H1 (cell line): ENCODE measurements around the gene TMEM161B. TPM values are rescaled to one million over a fixed set of nuclear protein-coding genes. Genes with fewer than 3 reads are reported as not detected.

Experiments used
- CTCF ChIA-PET: fragments of 300-600 bp; sonication (Branson Sonifier 250); formaldehyde crosslinking; loops from one replicate; lab custom pipeline; 2021; ENCODE audit not compliant: partially characterized antibody; lab: Charles Lee
- POLR2A ChIA-PET: fragments of 300-600 bp; sonication (Branson Sonifier 250); formaldehyde crosslinking; loops from one replicate; lab custom pipeline; 2021; ENCODE audit warnings: inconsistent platforms; ENCODE audit not compliant: partially characterized antibody; lab: Charles Lee
- DNase-seq, 2 experiments: peaks; one replicate each; pipeline versions ENCODE4 v3.0.0 to v3.0.0-alpha.2; 2010 to 2022; ENCODE audit warnings: low spot score in 2 of 2, low read depth in 1 of 2, mixed read lengths in 1 of 2
- FAIRE-seq: peaks from 2 replicates; lab custom pipeline; 2011; peaks lifted over from hg19 to GRCh38; lab: Jason Lieb, UNC
- H2AFZ ChIP-seq: 2 replicates; pipeline ENCODE4 v1.8.1; 2012; ENCODE audit warnings: low read length, inconsistent platforms
- H2AK5ac ChIP-seq: 2 replicates; pipeline ENCODE4 v1.6.1; 2013; ENCODE audit warnings: low read depth, low read length
- H2BK120ac ChIP-seq: replicated peaks from 2 replicates; pipeline ENCODE3; 2013; ENCODE audit warnings: low read depth, low read length, inconsistent platforms
- H2BK12ac ChIP-seq: 2 replicates; pipeline ENCODE4 v1.6.1; 2013; ENCODE audit warnings: low read depth, low read length
- H2BK15ac ChIP-seq: 2 replicates; pipeline ENCODE4 v1.6.1; 2013; ENCODE audit warnings: low read length
- H2BK20ac ChIP-seq: 2 replicates; pipeline ENCODE4 v1.6.1; 2013; ENCODE audit warnings: low read length
- H2BK5ac ChIP-seq: 2 replicates; pipeline ENCODE4 v1.6.1; 2013; ENCODE audit warnings: low read depth, low read length
- H3K14ac ChIP-seq: 2 replicates; pipeline ENCODE4 v1.6.1; 2013; ENCODE audit warnings: inconsistent platforms; ENCODE audit not compliant: insufficient read length
- H3K18ac ChIP-seq: 2 replicates; pipeline ENCODE4 v1.6.1; 2013; ENCODE audit warnings: low read length; ENCODE audit errors: extremely low read depth
- H3K23ac ChIP-seq: 2 replicates; pipeline ENCODE4 v1.6.1; 2013; ENCODE audit warnings: inconsistent platforms; ENCODE audit not compliant: insufficient read length
- H3K23me2 ChIP-seq: 2 replicates; pipeline ENCODE4 v1.6.1; 2013; ENCODE audit warnings: low read depth, low read length
- H3K27ac ChIP-seq: 2 replicates; pipeline ENCODE4 v1.6.1; 2011; ENCODE audit warnings: low read depth, low read length, inconsistent platforms
- H3K27me3 ChIP-seq, 4 experiments: replicated peaks in 1 of 4; 1 replicate in 1 of 4; 2 replicates in 3 of 4; pipeline versions ENCODE4 v1.6.1 to v1.8.1; 2011 to 2013; ENCODE audit warnings: low read length in 3 of 4, mild to moderate bottlenecking in 3 of 4, inconsistent platforms in 2 of 4, mixed read lengths in 2 of 4, moderate library complexity in 1 of 4; ENCODE audit not compliant: control insufficient read depth in 3 of 4, insufficient read depth in 3 of 4; ENCODE audit errors: extremely low read depth in 1 of 4
- H3K36me3 ChIP-seq, 4 experiments: 2 replicates each; pipeline versions ENCODE4 v1.6.1 to v1.8.1; 2011 to 2013; ENCODE audit warnings: mild to moderate bottlenecking in 4 of 4, low read length in 3 of 4, moderate library complexity in 2 of 4, control low read depth in 1 of 4, inconsistent platforms in 1 of 4; ENCODE audit not compliant: insufficient read depth in 4 of 4, control insufficient read depth in 2 of 4
- H3K4ac ChIP-seq: replicated peaks from 2 replicates; pipeline ENCODE3; 2013; ENCODE audit warnings: low read length, low read depth, mixed read lengths, inconsistent platforms; ENCODE audit not compliant: insufficient read length
- H3K4me1 ChIP-seq, 4 experiments: replicated peaks in 1 of 4; 1 replicate in 1 of 4; 2 replicates in 3 of 4; pipeline versions ENCODE4 v1.6.1 to v1.8.1; 2011 to 2013; ENCODE audit warnings: low read length in 3 of 4, inconsistent platforms in 2 of 4, mixed read lengths in 1 of 4; ENCODE audit not compliant: insufficient read depth in 4 of 4, control insufficient read depth in 3 of 4
- H3K4me2 ChIP-seq, 2 experiments: 2 replicates each; pipeline versions ENCODE4 v1.6.1 to v1.8.1; 2011 to 2013; ENCODE audit warnings: low read depth in 2 of 2, low read length in 2 of 2, control low read depth in 1 of 2, inconsistent platforms in 1 of 2, mild to moderate bottlenecking in 1 of 2; ENCODE audit not compliant: insufficient read depth in 1 of 2
- H3K4me3 ChIP-seq, 4 experiments: fragments of 200-600, 300-600 bp in 1 of 4; sonication (generic), shearing (Covaris generic), sonication (Bioruptor Twin) in 1 of 4; 2 replicates each; pipeline versions ENCODE4 v1.5.1 to v1.8.1; 2011 to 2016; ENCODE audit warnings: low read length in 4 of 4, low read depth in 3 of 4, control low read depth in 2 of 4, inconsistent platforms in 2 of 4, mild to moderate bottlenecking in 2 of 4, mixed read lengths in 1 of 4, moderate library complexity in 1 of 4; ENCODE audit not compliant: insufficient read depth in 2 of 4; ENCODE audit errors: extremely low read depth in 1 of 4
- H3K56ac ChIP-seq: replicated peaks from 2 replicates; pipeline ENCODE3; 2013; ENCODE audit warnings: low read depth, mild to moderate bottlenecking, mixed read lengths, low read length, inconsistent platforms; ENCODE audit not compliant: insufficient read length
- H3K79me1 ChIP-seq: 2 replicates; pipeline ENCODE4 v1.6.1; 2013; ENCODE audit warnings: low read depth, low read length, control low read depth
- H3K79me2 ChIP-seq, 2 experiments: 2 replicates each; pipeline versions ENCODE4 v1.6.1 to v1.8.1; 2012 to 2013; ENCODE audit warnings: low read length in 2 of 2, mild to moderate bottlenecking in 2 of 2, inconsistent platforms in 1 of 2; ENCODE audit not compliant: insufficient read depth in 2 of 2, control insufficient read depth in 1 of 2
- H3K9ac ChIP-seq, 4 experiments: replicated peaks in 1 of 4; 1 replicate in 1 of 4; 2 replicates in 3 of 4; pipeline versions ENCODE4 v1.6.1 to v1.8.1; 2011 to 2013; ENCODE audit warnings: low read depth in 3 of 4, low read length in 3 of 4, control low read depth in 2 of 4, mild to moderate bottlenecking in 2 of 4, moderate library complexity in 2 of 4, inconsistent platforms in 1 of 4; ENCODE audit errors: extremely low read depth in 1 of 4
- H3K9me3 ChIP-seq, 2 experiments: 2 replicates each; pipeline versions ENCODE4 v1.6.1 to v1.8.1; 2012 to 2013; ENCODE audit warnings: mild to moderate bottlenecking in 2 of 2, moderate library complexity in 2 of 2, control low read depth in 1 of 2, inconsistent platforms in 1 of 2, low read depth in 1 of 2, low read length in 1 of 2, mixed read lengths in 1 of 2; ENCODE audit not compliant: insufficient read depth in 2 of 2
- H4K20me1 ChIP-seq, 2 experiments: replicated peaks in 1 of 2; 2 replicates each; pipeline versions ENCODE3 to v1.8.1; 2011 to 2013; ENCODE audit warnings: inconsistent platforms in 2 of 2, low read length in 2 of 2, mild to moderate bottlenecking in 1 of 2; ENCODE audit not compliant: insufficient read depth in 2 of 2, control insufficient read depth in 1 of 2
- H4K5ac ChIP-seq: 2 replicates; pipeline ENCODE4 v1.6.1; 2013; ENCODE audit warnings: low read length, low read depth, mixed read lengths, inconsistent platforms; ENCODE audit not compliant: insufficient read length
- H4K8ac ChIP-seq: 2 replicates; pipeline ENCODE4 v1.8.0; 2013; ENCODE audit warnings: mild to moderate bottlenecking, moderate library complexity, low read length, inconsistent platforms; ENCODE audit not compliant: insufficient read depth; ENCODE audit errors: extremely low read depth
- H4K91ac ChIP-seq: replicated peaks from 2 replicates; pipeline ENCODE3; 2013; ENCODE audit warnings: low read length, mixed read lengths, inconsistent platforms; ENCODE audit not compliant: insufficient read length
- CBX8 ChIP-seq: fragments of 300-800, 300-1000 bp; sonication (generic); IDR thresholded peaks from 2 replicates; pipeline ENCODE4 v1.7.1; 2016; ENCODE audit warnings: low read depth, low read length, borderline replicate concordance
- CHD1 ChIP-seq: IDR thresholded peaks from 2 replicates; pipeline ENCODE4 v1.6.1; 2012; ENCODE audit warnings: low read depth, low read length, improper control_type of control experiment
- CHD2 ChIP-seq: IDR thresholded peaks from 2 replicates; pipeline ENCODE4 v1.6.1; 2012; ENCODE audit warnings: low read length, improper control_type of control experiment
- CREB1 ChIP-seq: IDR thresholded peaks from 2 replicates; pipeline ENCODE4 v1.6.1; 2012; ENCODE audit warnings: inconsistent platforms
- CTBP2 ChIP-seq: IDR thresholded peaks from 2 replicates; pipeline ENCODE4 v1.7.0; 2011; ENCODE audit warnings: borderline replicate concordance, mild to moderate bottlenecking, moderate library complexity, mixed read lengths, low read length; ENCODE audit not compliant: insufficient read depth, insufficient read length
- HDAC6 ChIP-seq: IDR thresholded peaks from one replicate; pipeline ENCODE4 v1.7.1; 2012; ENCODE audit warnings: low read depth, mild to moderate bottlenecking, inconsistent platforms, low read length, moderate library complexity
- KDM4A ChIP-seq: IDR thresholded peaks from one replicate; pipeline ENCODE4 v1.7.1; 2012; ENCODE audit warnings: low read depth, mild to moderate bottlenecking, moderate library complexity, low read length, inconsistent platforms; ENCODE audit not compliant: severe bottlenecking
- NRF1 ChIP-seq: IDR thresholded peaks from 2 replicates; pipeline ENCODE4 v1.6.1; 2011; ENCODE audit warnings: mild to moderate bottlenecking, low read depth, low read length, improper control_type of control experiment
- RAD21 ChIP-seq, 2 experiments: IDR thresholded peaks in 1 of 2; conservative IDR thresholded peaks in 1 of 2; 2 replicates each; pipeline ENCODE4 v1.6.1; 2011; ENCODE audit warnings: low read depth in 2 of 2, low read length in 2 of 2, improper control_type of control experiment in 1 of 2, inconsistent platforms in 1 of 2, mild to moderate bottlenecking in 1 of 2, moderate library complexity in 1 of 2
- SIX5 ChIP-seq: IDR thresholded peaks from 2 replicates; pipeline ENCODE4 v1.6.1; 2011; ENCODE audit warnings: mild to moderate bottlenecking, low read depth, low read length
- SP4 ChIP-seq: IDR thresholded peaks from 2 replicates; pipeline ENCODE4 v1.6.1; 2012; ENCODE audit warnings: low read length, inconsistent platforms
- WGBS, 2 experiments: shearing (Covaris generic) in 1 of 2; methylation state at CpG; one replicate each; pipeline versions ENCODE4 v1.1.6 to v1.1.7; 2013 to 2015; ENCODE audit warnings: low lambda C conversion rate in 2 of 2, mixed read lengths in 2 of 2, inconsistent platforms in 1 of 2, low coverage in 1 of 2, missing lambda C conversion rate in 1 of 2; ENCODE audit not compliant: insufficient replicate concordance in 2 of 2, insufficient coverage in 1 of 2, insufficient read length in 1 of 2; ENCODE audit errors: extremely low coverage in 1 of 2, missing lambda C conversion rate in 1 of 2; 5-methylcytosine and 5-hydroxymethylcytosine counted together
- polyA plus RNA-seq, 7 experiments: library from polyadenylated mRNA; depleted of rRNA in 3 of 7; stranded (reverse) in 5 of 7; unstranded in 2 of 7; fragments of >200 nt in 5 of 7; fragments of 200-250 nt in 2 of 7; gene quantifications; 1 replicate in 5 of 7; 2 replicates in 1 of 7; 4 replicates in 1 of 7; pipeline versions ENCODE4 v1.2.1 to v1.2.3, GENCODE V29; 2011 to 2013; ENCODE audit warnings: missing spikeins in 2 of 7, mixed read lengths in 2 of 7
- total RNA-seq: library from RNA; stranded (reverse); fragmentation: NEBNext Ultra II Directional; extraction: Animal tissue kit (Norgen Biotek cat#: 25700); gene quantifications from 2 replicates; pipeline ENCODE4 v1.2.1, GENCODE V29; 2021
- TF ChIP-seq, protein P1 (sequence below): IDR thresholded peaks from 2 replicates; pipeline ENCODE4 v1.6.1; 2011; ENCODE audit warnings: low read depth, mild to moderate bottlenecking, low read length; ENCODE audit not compliant: insufficient read depth
- TF ChIP-seq, protein P2 (sequence below): IDR thresholded peaks from 2 replicates; pipeline ENCODE4 v1.6.1; 2011; ENCODE audit warnings: low read length, improper control_type of control experiment

The TMEM161B gene
- total and polyA plus RNA-seq, 2 of the 8 experiments (the other 6 are each of a cell fraction or from before 2014, with no cell fraction given) = 7.4 to 13.8 TPM

DNA sequence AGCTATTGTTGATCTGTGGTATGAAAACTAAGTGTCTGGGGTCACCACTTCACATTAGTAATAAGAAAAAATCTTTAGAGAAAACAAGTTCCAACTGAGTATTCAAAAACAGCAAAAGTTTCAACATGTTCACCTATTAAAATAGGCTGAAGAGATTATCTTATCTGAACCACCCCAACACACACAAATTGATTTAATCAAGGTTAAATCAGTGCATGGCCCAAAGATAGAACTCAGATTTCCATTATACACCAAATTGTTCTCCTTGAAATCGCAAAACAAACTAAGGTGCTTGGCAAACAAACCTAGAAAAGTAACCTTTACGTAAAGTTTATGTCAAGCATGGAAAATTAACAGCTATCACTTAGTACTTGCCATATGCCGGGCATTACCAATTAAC, 61.1 kb downstream of the TMEM161B start:
- CTCF ChIA-PET = no interaction called here
- DNase-seq = no peak
- H3K27me3 ChIP-seq = no peaks in the 10 kb centered on the region
- TF ChIP-seq NRF1 = no peak
- no peak for TF ChIP-seq RAD21 (IDR thresholded peaks at IDR 0.05 in 1 of 2, conservative IDR thresholded peaks at IDR 0.05 in 1 of 2; ENCODE audit: low read depth in 2 of 2, low read length in 2 of 2)
- TF ChIP-seq CREB1 = no peak
- no peak for TF ChIP-seq SP4
- no peak for TF ChIP-seq CBX8
- TF ChIP-seq, protein P1, sequence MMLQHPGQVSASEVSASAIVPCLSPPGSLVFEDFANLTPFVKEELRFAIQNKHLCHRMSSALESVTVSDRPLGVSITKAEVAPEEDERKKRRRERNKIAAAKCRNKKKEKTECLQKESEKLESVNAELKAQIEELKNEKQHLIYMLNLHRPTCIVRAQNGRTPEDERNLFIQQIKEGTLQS = no peak
- TF ChIP-seq CTBP2 = no peak
- TF ChIP-seq SIX5 = no peak
- TF ChIP-seq, protein P2, sequence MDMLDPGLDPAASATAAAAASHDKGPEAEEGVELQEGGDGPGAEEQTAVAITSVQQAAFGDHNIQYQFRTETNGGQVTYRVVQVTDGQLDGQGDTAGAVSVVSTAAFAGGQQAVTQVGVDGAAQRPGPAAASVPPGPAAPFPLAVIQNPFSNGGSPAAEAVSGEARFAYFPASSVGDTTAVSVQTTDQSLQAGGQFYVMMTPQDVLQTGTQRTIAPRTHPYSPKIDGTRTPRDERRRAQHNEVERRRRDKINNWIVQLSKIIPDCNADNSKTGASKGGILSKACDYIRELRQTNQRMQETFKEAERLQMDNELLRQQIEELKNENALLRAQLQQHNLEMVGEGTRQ = no peak
- no peak for TF ChIP-seq HDAC6
- no peak for TF ChIP-seq KDM4A
- no peak for TF ChIP-seq CHD1
- no peak for TF ChIP-seq CHD2

More for the DNA sequence above, 61.1 kb downstream of the TMEM161B start:
- Histone ChIP-seq H2BK5ac (no peak overlapping the region), H3K36me3 (peaks cover 0 to 4% (median under 1%) of the 10 kb centered on the region in 4 experiments; a peak in 2 of 8 replicates), H3K4me1 (peaks cover 0 to 2% (median 0%) of the 10 kb centered on the region in 4 experiments; a peak in 1 of 7 replicates), H3K14ac (no peak overlapping the region), H3K4me3 (no peak overlapping the region), H3K18ac (no peak overlapping the region), H2BK15ac (no peak overlapping the region), H3K79me2 (no peaks in the 10 kb centered on the region), H3K4me2 (no peak overlapping the region), H2AK5ac (no peak overlapping the region), H3K23me2 (no peaks in the 10 kb centered on the region), H4K8ac (no peak overlapping the region), H4K91ac (no peak overlapping the region), H3K9me3 (no peaks in the 10 kb centered on the region), H3K23ac (no peak overlapping the region), H2BK12ac (no peak overlapping the region), H2BK20ac (no peak overlapping the region), H2BK120ac (no peak overlapping the region), H4K20me1 (no peaks in the 10 kb centered on the region), H3K9ac (no peak overlapping the region), H3K79me1 (no peaks in the 10 kb centered on the region), H4K5ac (no peak overlapping the region), H2AFZ (no peak overlapping the region), H3K4ac (no peak overlapping the region), H3K27ac (no peak overlapping the region), H3K56ac (no peak overlapping the region)
- WGBS, 2 experiments = 92% methylated on average over 3 of the region's 3 CpGs; no CpG with 5 or more reads in 1 of the 2 experiments
- no peak for FAIRE-seq
- POLR2A ChIA-PET = no interaction called here
